Uterus (tissue), 4 donors: ENCODE results near the gene PAPLN. TPM values are rescaled to one million over a fixed set of nuclear protein-coding genes. Genes with fewer than 3 reads are reported as not detected.

Experiments
- DNase-seq, 2 donors: peaks; one replicate each; pipeline ENCODE4 v3.0.0-alpha.2; 2019 to 2020
- H3K27ac ChIP-seq, 2 donors: fragments of 200-600 bp; sonication (generic); 1 replicate in 1 of 2; 2 replicates in 1 of 2; pipeline ENCODE4 v1.5.1; 2016 to 2018
- H3K27me3 ChIP-seq, 2 donors: fragments of 200-600 bp; sonication (generic); one replicate each; pipeline ENCODE4 v1.5.1; 2018 to 2019; ENCODE audit warnings: control low read depth in 1 of 2
- H3K36me3 ChIP-seq, 2 donors: fragments of 200-600 bp; sonication (generic); one replicate each; pipeline ENCODE4 v1.5.1; 2019; ENCODE audit warnings: control low read depth in 1 of 2
- H3K4me1 ChIP-seq, 2 donors: fragments of 200-600 bp; sonication (generic); one replicate each; pipeline ENCODE4 v1.5.1; 2018 to 2019; ENCODE audit warnings: control low read depth in 1 of 2
- H3K4me3 ChIP-seq, 2 donors: fragments of 200-600 bp; sonication (generic); 1 replicate in 1 of 2; 2 replicates in 1 of 2; pipeline ENCODE4 v1.5.1; 2018 to 2019; ENCODE audit warnings: mild to moderate bottlenecking in 1 of 2
- H3K9me3 ChIP-seq, 2 donors: fragments of 200-600 bp; sonication (generic); one replicate each; pipeline ENCODE4 v1.5.1; 2019; ENCODE audit warnings: control low read depth in 1 of 2
- POLR2A ChIP-seq, 2 donors: fragments of 450-650 bp; IDR thresholded peaks; one replicate each; pipeline ENCODE4 v1.6.1; 2016; ENCODE audit warnings: antibody characterized with exemption in 2 of 2, mild to moderate bottlenecking in 1 of 2, moderate library complexity in 1 of 2
- intact Hi-C: fragments of 100-400 bp; cut with DNase I; formaldehyde crosslinking; loops from one replicate; pipeline ENCODE4 v1.15.1; 2023; ENCODE audit warnings: low total_unique reads
- total RNA-seq, 4 donors: library from RNA; depleted of rRNA in 3 of 4; stranded (reverse); fragments of >200 nt in 3 of 4; gene quantifications; one replicate each; pipeline versions ENCODE4 v1.1.0 to v1.2.4, GENCODE V29; 2014 to 2023
- TF ChIP-seq, protein P1 (sequence below), 4 experiments: fragments of 200-600 bp in 2 of 4; fragments of 450-650 bp in 2 of 4; sonication (generic) in 2 of 4; IDR thresholded peaks; one replicate each; pipeline ENCODE4 v1.5.1; 2016 to 2019; ENCODE audit warnings: antibody characterized with exemption in 4 of 4, mild to moderate bottlenecking in 2 of 4, moderate library complexity in 1 of 4
- donor health status: DM: yes; HTN: yes; CAD: no.

PAPLN gene
- total RNA-seq, 4 donors from 2014 or later, result 16.5 to 40.2 (median 33.1) TPM

DNA sequence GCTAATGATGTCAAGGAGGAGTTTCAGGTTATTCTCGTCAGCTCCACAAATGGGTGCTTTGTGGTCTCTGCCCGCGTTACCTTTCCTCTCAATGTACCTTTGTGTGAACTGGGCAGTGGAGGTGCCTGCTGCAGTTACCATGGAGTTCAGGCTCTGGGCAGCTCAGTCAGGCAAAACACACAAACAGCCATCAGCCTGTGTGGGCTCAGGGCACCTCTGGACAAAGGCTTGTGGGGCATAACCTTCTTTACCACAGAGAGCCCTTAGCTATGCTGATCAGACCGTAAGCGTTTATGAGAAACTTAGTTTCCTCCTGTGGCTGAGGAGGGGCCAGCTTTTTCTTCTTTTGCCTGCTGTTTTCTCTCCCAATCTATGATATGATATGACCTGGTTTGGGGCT, 16.7 kb upstream of the PAPLN start:
- no peak overlapping the region for H3K27ac ChIP-seq
- intact Hi-C loops, result no loop called here
- no peaks in the 10 kb centered on the region for H3K4me1 ChIP-seq
- no peaks in the 10 kb centered on the region for H3K9me3 ChIP-seq
- no peak for DNase-seq
- H3K4me3 ChIP-seq, result no peak overlapping the region
- H3K36me3 ChIP-seq, result no peaks in the 10 kb centered on the region
- TF ChIP-seq POLR2A (IDR thresholded peaks at IDR 0.05), result no peak
- TF ChIP-seq, protein P1, sequence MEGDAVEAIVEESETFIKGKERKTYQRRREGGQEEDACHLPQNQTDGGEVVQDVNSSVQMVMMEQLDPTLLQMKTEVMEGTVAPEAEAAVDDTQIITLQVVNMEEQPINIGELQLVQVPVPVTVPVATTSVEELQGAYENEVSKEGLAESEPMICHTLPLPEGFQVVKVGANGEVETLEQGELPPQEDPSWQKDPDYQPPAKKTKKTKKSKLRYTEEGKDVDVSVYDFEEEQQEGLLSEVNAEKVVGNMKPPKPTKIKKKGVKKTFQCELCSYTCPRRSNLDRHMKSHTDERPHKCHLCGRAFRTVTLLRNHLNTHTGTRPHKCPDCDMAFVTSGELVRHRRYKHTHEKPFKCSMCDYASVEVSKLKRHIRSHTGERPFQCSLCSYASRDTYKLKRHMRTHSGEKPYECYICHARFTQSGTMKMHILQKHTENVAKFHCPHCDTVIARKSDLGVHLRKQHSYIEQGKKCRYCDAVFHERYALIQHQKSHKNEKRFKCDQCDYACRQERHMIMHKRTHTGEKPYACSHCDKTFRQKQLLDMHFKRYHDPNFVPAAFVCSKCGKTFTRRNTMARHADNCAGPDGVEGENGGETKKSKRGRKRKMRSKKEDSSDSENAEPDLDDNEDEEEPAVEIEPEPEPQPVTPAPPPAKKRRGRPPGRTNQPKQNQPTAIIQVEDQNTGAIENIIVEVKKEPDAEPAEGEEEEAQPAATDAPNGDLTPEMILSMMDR (IDR thresholded peaks at IDR 0.05), result no peak
- H3K27me3 ChIP-seq, result no peaks in the 10 kb centered on the region

DNA sequence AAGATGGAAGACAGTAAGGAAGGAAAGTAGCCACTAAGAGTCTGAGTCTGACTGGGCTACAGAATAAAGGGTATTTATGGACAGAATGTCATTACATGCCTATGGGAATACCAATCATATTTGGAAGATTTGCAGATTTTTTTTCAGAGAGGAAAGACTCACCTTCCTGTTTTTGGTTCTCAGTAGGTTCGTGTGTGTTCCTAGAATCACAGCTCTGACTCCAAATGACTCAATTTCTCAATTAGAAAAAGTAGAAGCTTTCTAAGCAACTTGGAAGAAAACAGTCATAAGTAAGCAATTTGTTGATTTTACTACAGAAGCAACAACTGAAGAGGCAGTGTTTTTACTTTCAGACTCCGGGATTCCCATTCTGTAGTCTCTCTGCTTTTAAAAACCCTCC, 15.4 kb upstream of the PAPLN start:
- intact Hi-C loops, result no loop called here
- Histone ChIP-seq H3K4me1 (no peaks in the 10 kb centered on the region), H3K27me3 (no peaks in the 10 kb centered on the region), H3K36me3 (no peaks in the 10 kb centered on the region), H3K4me3 (no peak overlapping the region), H3K27ac (peak overlapping the region in 1 of 2 donors; percentile 14), H3K9me3 (no peaks in the 10 kb centered on the region)
- no peak for TF ChIP-seq POLR2A (IDR thresholded peaks at IDR 0.05)
- TF ChIP-seq, protein P1 (IDR thresholded peaks at IDR 0.05), result no peak
- no peak for DNase-seq

DNA sequence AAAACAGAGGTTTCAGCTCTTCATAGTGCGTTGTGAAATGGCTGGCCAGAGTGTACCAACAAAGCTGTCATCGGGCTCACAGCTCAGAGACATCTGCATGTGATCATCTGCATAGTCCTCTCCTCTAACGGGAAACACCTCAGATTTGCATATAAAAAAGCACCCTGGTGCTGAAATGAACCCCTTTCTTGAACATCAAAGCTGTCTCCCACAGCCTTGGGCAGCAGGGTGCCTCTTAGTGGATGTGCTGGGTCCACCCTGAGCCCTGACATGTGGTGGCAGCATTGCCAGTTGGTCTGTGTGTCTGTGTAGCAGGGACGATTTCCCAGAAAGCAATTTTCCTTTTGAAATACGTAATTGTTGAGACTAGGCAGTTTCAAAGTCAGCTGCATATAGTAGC, 14.3 kb upstream of the PAPLN start:
- H3K36me3 ChIP-seq, result no peaks in the 10 kb centered on the region
- H3K9me3 ChIP-seq, result no peaks in the 10 kb centered on the region
- TF ChIP-seq, protein P1 (IDR thresholded peaks at IDR 0.05), result no peak
- TF ChIP-seq POLR2A (IDR thresholded peaks at IDR 0.05), result no peak
- H3K27ac ChIP-seq, result peak overlapping the region in 1 of 2 donors; percentile 26
- intact Hi-C loops, result no loop called here
- DNase-seq, result peak in 1 of 2 donors; percentile 41
- peaks cover 0 to 3% of the 10 kb centered on the region in 2 donors for H3K4me1 ChIP-seq
- no peak overlapping the region for H3K4me3 ChIP-seq
- H3K27me3 ChIP-seq, result no peaks in the 10 kb centered on the region

DNA sequence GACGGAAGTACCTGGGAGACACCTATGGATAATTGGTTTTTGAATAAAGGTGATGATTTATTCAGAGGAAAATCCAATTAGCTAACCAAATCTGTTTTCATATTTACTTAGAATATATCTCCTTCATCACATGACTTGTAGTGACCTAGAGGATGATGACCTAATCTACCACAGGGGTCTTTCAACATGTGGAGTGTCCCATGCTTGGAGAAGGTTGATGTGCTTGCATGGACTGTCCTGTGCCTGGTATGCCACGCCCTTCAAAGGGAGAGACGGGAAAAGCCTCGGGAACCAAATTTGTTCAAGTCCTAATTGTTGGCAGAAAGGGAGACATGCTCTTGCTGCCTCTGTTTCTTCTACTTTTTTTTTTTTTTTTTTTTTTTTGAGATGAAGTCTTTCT, 11.8 kb upstream of the PAPLN start:
- no peaks in the 10 kb centered on the region for H3K36me3 ChIP-seq
- TF ChIP-seq, protein P1 (IDR thresholded peaks at IDR 0.05), result no peak
- TF ChIP-seq POLR2A (IDR thresholded peaks at IDR 0.05), result no peak

DNA sequence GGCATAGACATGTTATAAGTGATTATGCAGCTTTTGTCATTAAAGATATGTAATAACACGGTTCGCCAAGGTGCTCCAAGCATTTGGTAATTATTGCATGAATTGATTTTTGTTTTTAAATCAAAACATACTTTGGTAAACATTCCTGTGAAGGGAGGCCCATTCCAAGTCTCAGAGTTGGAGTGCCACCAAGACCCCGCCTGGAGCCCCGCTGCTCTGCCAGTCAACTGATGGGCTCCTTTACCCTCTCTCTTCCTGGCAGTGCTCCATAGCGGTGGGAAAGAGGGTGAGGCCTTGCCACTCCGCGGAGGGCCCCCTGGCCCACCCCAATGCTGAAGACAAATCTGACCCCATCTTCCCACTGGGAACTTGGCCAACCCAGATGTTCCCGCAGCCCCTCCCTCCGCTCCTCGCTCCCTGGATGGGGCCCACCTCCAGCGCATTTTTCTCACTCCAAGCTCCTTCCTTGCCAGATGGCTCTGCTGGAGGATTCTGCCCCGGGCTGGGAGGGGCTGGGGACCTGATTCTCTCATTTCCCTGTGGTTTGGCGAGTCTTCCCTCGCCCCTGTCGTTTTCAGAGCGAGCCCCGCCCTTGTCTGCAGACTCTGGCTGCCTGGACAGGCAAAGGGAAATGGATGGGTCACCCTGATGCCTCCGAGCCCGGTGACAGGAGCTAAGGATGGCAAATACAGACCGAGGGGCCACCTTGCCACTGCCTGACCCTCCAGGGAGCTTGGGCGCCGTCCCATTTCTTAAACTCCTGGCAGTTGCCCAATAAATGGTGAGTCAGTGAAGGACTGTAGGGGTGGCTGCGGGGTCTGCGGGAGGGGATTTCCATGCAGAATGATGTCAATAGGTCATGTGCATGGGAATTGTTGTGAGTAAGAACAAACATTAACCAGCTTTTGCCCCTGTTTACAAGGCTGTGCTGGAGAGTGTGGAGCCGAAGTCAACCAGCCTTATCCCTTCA, 9.2 kb upstream of the PAPLN start:
- no peaks in the 10 kb centered on the region for H3K9me3 ChIP-seq
- no peaks in the 10 kb centered on the region for H3K27me3 ChIP-seq
- H3K36me3 ChIP-seq, result no peaks in the 10 kb centered on the region
- intact Hi-C loops, result no loop called here
- peaks cover 8 to 13% of the 10 kb centered on the region in 2 donors for H3K4me1 ChIP-seq
- no peak for TF ChIP-seq POLR2A (IDR thresholded peaks at IDR 0.05)
- TF ChIP-seq, protein P1 (IDR thresholded peaks at IDR 0.05), result no peak
- peak; percentile 76 to 79 for DNase-seq
- H3K27ac ChIP-seq, result peak overlapping the region; percentile 67 to 69
- H3K4me3 ChIP-seq, result no peak overlapping the region

More for the DNA sequence above, 11.8 kb upstream of the PAPLN start:
- Histone ChIP-seq H3K27me3 (no peaks in the 10 kb centered on the region), H3K27ac (no peak overlapping the region), H3K4me1 (peaks cover 8 to 13% of the 10 kb centered on the region in 2 donors), H3K4me3 (no peak overlapping the region), H3K9me3 (no peaks in the 10 kb centered on the region)
- no peak for DNase-seq
- intact Hi-C loops, result no loop called here
